H1 (cell line): ENCODE data around the gene CGB3. TPM values are rescaled to one million over a fixed set of nuclear protein-coding genes. Genes with fewer than 3 reads are reported as not detected.

Experiments
- CTCF ChIA-PET: fragments of 300-600 bp; sonication (Branson Sonifier 250); formaldehyde crosslinking; loops from one replicate; lab custom pipeline; 2021; ENCODE audit not compliant: partially characterized antibody; lab: Charles Lee
- POLR2A ChIA-PET: fragments of 300-600 bp; sonication (Branson Sonifier 250); formaldehyde crosslinking; loops from one replicate; lab custom pipeline; 2021; ENCODE audit warnings: inconsistent platforms; ENCODE audit not compliant: partially characterized antibody; lab: Charles Lee
- DNase-seq, 2 experiments: peaks; one replicate each; pipeline versions ENCODE4 v3.0.0 to v3.0.0-alpha.2; 2010 to 2022; ENCODE audit warnings: low spot score in 2 of 2, low read depth in 1 of 2, mixed read lengths in 1 of 2
- FAIRE-seq: peaks from 2 replicates; lab custom pipeline; 2011; peaks lifted over from hg19 to GRCh38; lab: Jason Lieb, UNC
- H2AFZ ChIP-seq: 2 replicates; pipeline ENCODE4 v1.8.1; 2012; ENCODE audit warnings: low read length, inconsistent platforms
- H2AK5ac ChIP-seq: 2 replicates; pipeline ENCODE4 v1.6.1; 2013; ENCODE audit warnings: low read depth, low read length
- H2BK120ac ChIP-seq: replicated peaks from 2 replicates; pipeline ENCODE3; 2013; ENCODE audit warnings: low read depth, low read length, inconsistent platforms
- H2BK12ac ChIP-seq: 2 replicates; pipeline ENCODE4 v1.6.1; 2013; ENCODE audit warnings: low read depth, low read length
- H2BK15ac ChIP-seq: 2 replicates; pipeline ENCODE4 v1.6.1; 2013; ENCODE audit warnings: low read length
- H2BK20ac ChIP-seq: 2 replicates; pipeline ENCODE4 v1.6.1; 2013; ENCODE audit warnings: low read length
- H2BK5ac ChIP-seq: 2 replicates; pipeline ENCODE4 v1.6.1; 2013; ENCODE audit warnings: low read depth, low read length
- H3K14ac ChIP-seq: 2 replicates; pipeline ENCODE4 v1.6.1; 2013; ENCODE audit warnings: inconsistent platforms; ENCODE audit not compliant: insufficient read length
- H3K18ac ChIP-seq: 2 replicates; pipeline ENCODE4 v1.6.1; 2013; ENCODE audit warnings: low read length; ENCODE audit errors: extremely low read depth
- H3K23ac ChIP-seq: 2 replicates; pipeline ENCODE4 v1.6.1; 2013; ENCODE audit warnings: inconsistent platforms; ENCODE audit not compliant: insufficient read length
- H3K23me2 ChIP-seq: 2 replicates; pipeline ENCODE4 v1.6.1; 2013; ENCODE audit warnings: low read depth, low read length
- H3K27ac ChIP-seq: 2 replicates; pipeline ENCODE4 v1.6.1; 2011; ENCODE audit warnings: low read depth, low read length, inconsistent platforms
- H3K27me3 ChIP-seq, 4 experiments: replicated peaks in 1 of 4; 1 replicate in 1 of 4; 2 replicates in 3 of 4; pipeline versions ENCODE4 v1.6.1 to v1.8.1; 2011 to 2013; ENCODE audit warnings: low read length in 3 of 4, mild to moderate bottlenecking in 3 of 4, inconsistent platforms in 2 of 4, mixed read lengths in 2 of 4, moderate library complexity in 1 of 4; ENCODE audit not compliant: control insufficient read depth in 3 of 4, insufficient read depth in 3 of 4; ENCODE audit errors: extremely low read depth in 1 of 4
- H3K36me3 ChIP-seq, 4 experiments: 2 replicates each; pipeline versions ENCODE4 v1.6.1 to v1.8.1; 2011 to 2013; ENCODE audit warnings: mild to moderate bottlenecking in 4 of 4, low read length in 3 of 4, moderate library complexity in 2 of 4, control low read depth in 1 of 4, inconsistent platforms in 1 of 4; ENCODE audit not compliant: insufficient read depth in 4 of 4, control insufficient read depth in 2 of 4
- H3K4ac ChIP-seq: replicated peaks from 2 replicates; pipeline ENCODE3; 2013; ENCODE audit warnings: low read length, low read depth, mixed read lengths, inconsistent platforms; ENCODE audit not compliant: insufficient read length
- H3K4me1 ChIP-seq, 4 experiments: replicated peaks in 1 of 4; 1 replicate in 1 of 4; 2 replicates in 3 of 4; pipeline versions ENCODE4 v1.6.1 to v1.8.1; 2011 to 2013; ENCODE audit warnings: low read length in 3 of 4, inconsistent platforms in 2 of 4, mixed read lengths in 1 of 4; ENCODE audit not compliant: insufficient read depth in 4 of 4, control insufficient read depth in 3 of 4
- H3K4me2 ChIP-seq, 2 experiments: 2 replicates each; pipeline versions ENCODE4 v1.6.1 to v1.8.1; 2011 to 2013; ENCODE audit warnings: low read depth in 2 of 2, low read length in 2 of 2, control low read depth in 1 of 2, inconsistent platforms in 1 of 2, mild to moderate bottlenecking in 1 of 2; ENCODE audit not compliant: insufficient read depth in 1 of 2
- H3K4me3 ChIP-seq, 4 experiments: fragments of 200-600, 300-600 bp in 1 of 4; sonication (generic), shearing (Covaris generic), sonication (Bioruptor Twin) in 1 of 4; 2 replicates each; pipeline versions ENCODE4 v1.5.1 to v1.8.1; 2011 to 2016; ENCODE audit warnings: low read length in 4 of 4, low read depth in 3 of 4, control low read depth in 2 of 4, inconsistent platforms in 2 of 4, mild to moderate bottlenecking in 2 of 4, mixed read lengths in 1 of 4, moderate library complexity in 1 of 4; ENCODE audit not compliant: insufficient read depth in 2 of 4; ENCODE audit errors: extremely low read depth in 1 of 4
- H3K56ac ChIP-seq: replicated peaks from 2 replicates; pipeline ENCODE3; 2013; ENCODE audit warnings: low read depth, mild to moderate bottlenecking, mixed read lengths, low read length, inconsistent platforms; ENCODE audit not compliant: insufficient read length
- H3K79me1 ChIP-seq: 2 replicates; pipeline ENCODE4 v1.6.1; 2013; ENCODE audit warnings: low read depth, low read length, control low read depth
- H3K79me2 ChIP-seq, 2 experiments: 2 replicates each; pipeline versions ENCODE4 v1.6.1 to v1.8.1; 2012 to 2013; ENCODE audit warnings: low read length in 2 of 2, mild to moderate bottlenecking in 2 of 2, inconsistent platforms in 1 of 2; ENCODE audit not compliant: insufficient read depth in 2 of 2, control insufficient read depth in 1 of 2
- H3K9ac ChIP-seq, 4 experiments: replicated peaks in 1 of 4; 1 replicate in 1 of 4; 2 replicates in 3 of 4; pipeline versions ENCODE4 v1.6.1 to v1.8.1; 2011 to 2013; ENCODE audit warnings: low read depth in 3 of 4, low read length in 3 of 4, control low read depth in 2 of 4, mild to moderate bottlenecking in 2 of 4, moderate library complexity in 2 of 4, inconsistent platforms in 1 of 4; ENCODE audit errors: extremely low read depth in 1 of 4
- H3K9me3 ChIP-seq, 2 experiments: 2 replicates each; pipeline versions ENCODE4 v1.6.1 to v1.8.1; 2012 to 2013; ENCODE audit warnings: mild to moderate bottlenecking in 2 of 2, moderate library complexity in 2 of 2, control low read depth in 1 of 2, inconsistent platforms in 1 of 2, low read depth in 1 of 2, low read length in 1 of 2, mixed read lengths in 1 of 2; ENCODE audit not compliant: insufficient read depth in 2 of 2
- H4K20me1 ChIP-seq, 2 experiments: replicated peaks in 1 of 2; 2 replicates each; pipeline versions ENCODE3 to v1.8.1; 2011 to 2013; ENCODE audit warnings: inconsistent platforms in 2 of 2, low read length in 2 of 2, mild to moderate bottlenecking in 1 of 2; ENCODE audit not compliant: insufficient read depth in 2 of 2, control insufficient read depth in 1 of 2
- H4K5ac ChIP-seq: 2 replicates; pipeline ENCODE4 v1.6.1; 2013; ENCODE audit warnings: low read length, low read depth, mixed read lengths, inconsistent platforms; ENCODE audit not compliant: insufficient read length
- H4K8ac ChIP-seq: 2 replicates; pipeline ENCODE4 v1.8.0; 2013; ENCODE audit warnings: mild to moderate bottlenecking, moderate library complexity, low read length, inconsistent platforms; ENCODE audit not compliant: insufficient read depth; ENCODE audit errors: extremely low read depth
- H4K91ac ChIP-seq: replicated peaks from 2 replicates; pipeline ENCODE3; 2013; ENCODE audit warnings: low read length, mixed read lengths, inconsistent platforms; ENCODE audit not compliant: insufficient read length
- POLR2AphosphoS5 ChIP-seq: IDR thresholded peaks from 2 replicates; pipeline ENCODE4 v1.6.1; 2011; ENCODE audit warnings: low read depth, low read length
- RNF2 ChIP-seq: fragments of 200-900, 300-1000 bp; sonication (generic); IDR thresholded peaks from 2 replicates; pipeline ENCODE4 v1.7.1; 2016; ENCODE audit warnings: borderline replicate concordance, low read depth, mild to moderate bottlenecking, antibody characterized with exemption, low read length; ENCODE audit not compliant: poor library complexity, severe bottlenecking; ENCODE audit errors: missing control alignments
- SP4 ChIP-seq: IDR thresholded peaks from 2 replicates; pipeline ENCODE4 v1.6.1; 2012; ENCODE audit warnings: low read length, inconsistent platforms
- SRF ChIP-seq: IDR thresholded peaks from 2 replicates; pipeline ENCODE4 v1.6.1; 2011; ENCODE audit warnings: mild to moderate bottlenecking, low read depth, low read length, moderate library complexity
- WGBS, 2 experiments: shearing (Covaris generic) in 1 of 2; methylation state at CpG; one replicate each; pipeline versions ENCODE4 v1.1.6 to v1.1.7; 2013 to 2015; ENCODE audit warnings: low lambda C conversion rate in 2 of 2, mixed read lengths in 2 of 2, inconsistent platforms in 1 of 2, low coverage in 1 of 2, missing lambda C conversion rate in 1 of 2; ENCODE audit not compliant: insufficient replicate concordance in 2 of 2, insufficient coverage in 1 of 2, insufficient read length in 1 of 2; ENCODE audit errors: extremely low coverage in 1 of 2, missing lambda C conversion rate in 1 of 2; 5-methylcytosine and 5-hydroxymethylcytosine counted together
- polyA plus RNA-seq, 7 experiments: library from polyadenylated mRNA; depleted of rRNA in 3 of 7; stranded (reverse) in 5 of 7; unstranded in 2 of 7; fragments of >200 nt in 5 of 7; fragments of 200-250 nt in 2 of 7; gene quantifications; 1 replicate in 5 of 7; 2 replicates in 1 of 7; 4 replicates in 1 of 7; pipeline versions ENCODE4 v1.2.1 to v1.2.3, GENCODE V29; 2011 to 2013; ENCODE audit warnings: missing spikeins in 2 of 7, mixed read lengths in 2 of 7
- total RNA-seq: library from RNA; stranded (reverse); fragmentation: NEBNext Ultra II Directional; extraction: Animal tissue kit (Norgen Biotek cat#: 25700); gene quantifications from 2 replicates; pipeline ENCODE4 v1.2.1, GENCODE V29; 2021
- TF ChIP-seq, protein P1 (sequence below): IDR thresholded peaks from 2 replicates; pipeline ENCODE4 v1.6.1; 2012; ENCODE audit warnings: low read length, inconsistent platforms
- TF ChIP-seq, protein P2 (sequence below): IDR thresholded peaks from 2 replicates; pipeline ENCODE4 v1.6.1; 2012; ENCODE audit warnings: inconsistent platforms
- TF ChIP-seq, protein P3 (sequence below): IDR thresholded peaks from 2 replicates; pipeline ENCODE4 v1.6.1; 2012; ENCODE audit warnings: inconsistent platforms

The CGB3 gene
- total and polyA plus RNA-seq, 2 of the 8 experiments (the other 6 are each of a cell fraction or from before 2014, with no cell fraction given), result not detected

DNA sequence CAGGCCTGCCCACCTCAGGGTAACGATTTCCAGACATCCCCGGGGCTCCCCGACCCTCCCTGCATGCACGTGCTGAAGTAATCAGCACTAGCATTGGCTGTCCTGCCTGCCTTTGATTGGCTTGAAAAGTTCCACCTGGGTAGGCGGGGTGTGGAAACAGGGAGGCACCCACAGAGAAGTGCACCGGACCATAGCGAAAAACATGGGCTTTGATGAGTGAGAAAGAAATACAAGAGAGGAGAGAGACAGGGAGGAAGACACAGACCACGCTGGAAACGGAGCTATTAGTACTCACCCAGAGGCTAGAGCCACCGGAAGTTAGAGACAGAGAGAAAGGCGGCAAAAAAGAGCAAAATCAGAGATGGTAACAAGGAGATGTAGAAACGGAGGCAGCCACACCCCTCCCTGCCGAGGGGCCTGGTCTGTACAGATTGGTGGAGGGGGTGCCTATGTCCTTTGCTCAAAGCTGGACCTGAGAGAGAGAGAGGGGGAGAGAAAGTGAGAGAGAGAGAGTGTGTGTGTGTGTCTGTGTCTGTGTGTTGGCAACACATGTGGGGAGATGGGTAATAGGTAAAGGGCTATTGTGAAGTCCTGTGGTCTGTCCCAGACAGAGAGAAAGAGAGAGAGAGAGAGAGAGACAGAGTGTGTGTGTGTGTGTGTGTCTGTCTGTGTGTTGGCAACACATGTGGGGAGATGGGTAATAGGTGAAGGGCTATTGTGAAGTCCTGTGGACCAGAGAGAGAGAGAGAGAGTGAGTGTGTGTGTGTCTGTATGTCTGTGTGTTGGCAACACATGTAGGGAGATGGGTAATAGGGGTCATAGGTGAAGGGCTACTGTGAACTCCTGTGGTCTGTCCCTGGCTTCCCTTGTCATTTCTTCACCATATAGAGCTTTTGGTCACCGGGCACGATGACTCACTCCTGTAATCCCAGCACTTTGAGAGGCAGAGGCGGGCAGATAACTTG is 2.9 kb downstream of the CGB3 start:
- no peak overlapping the region for H3K4me3 ChIP-seq
- H4K5ac ChIP-seq, result no peak overlapping the region
- H3K36me3 ChIP-seq, result peaks cover 0 to 3% (median under 1%) of the 10 kb centered on the region in 4 experiments; a peak in 3 of 8 replicates
- no peak overlapping the region for H4K91ac ChIP-seq
- no peak overlapping the region for H2BK120ac ChIP-seq
- H3K18ac ChIP-seq, result no peak overlapping the region
- peaks cover 0 to 15% (median 12%) of the 10 kb centered on the region in 4 experiments; a peak in 6 of 7 replicates for H3K27me3 ChIP-seq
- no peaks in the 10 kb centered on the region for H4K20me1 ChIP-seq
- peaks cover 0 to 17% (median 8%) of the 10 kb centered on the region in 4 experiments; a peak in 5 of 7 replicates for H3K4me1 ChIP-seq
- H2BK15ac ChIP-seq, result no peak overlapping the region
- H3K79me2 ChIP-seq, result no peaks in the 10 kb centered on the region
- no peak overlapping the region for H3K56ac ChIP-seq
- POLR2A ChIA-PET, result interaction anchor here (0.8 to 1.4 kb wide), 4 partner anchors 13 to 211 kb away, joined by 3 to 4 read pairs (median 3); partner anchors contain the start of genes BCAT2 and LIN7B
- H2AK5ac ChIP-seq, result 0 out of 2 replicates have a peak overlapping the region, but pooled peaks have one; percentile 20
- no peak overlapping the region for H3K27ac ChIP-seq
- peaks cover 6% of the 10 kb centered on the region; the same call in 1 of the 2 replicates for H3K23me2 ChIP-seq
- no peak overlapping the region for H2AFZ ChIP-seq
- peak overlapping the region in 1 of 4 experiments; percentile 21; a peak in 1 of 7 replicates for H3K9ac ChIP-seq
- no peak overlapping the region for H2BK5ac ChIP-seq
- H2BK20ac ChIP-seq, result no peak overlapping the region
- CTCF ChIA-PET, result interaction anchor here (0.9 to 8.1 kb wide), 7 partner anchors 10 to 77 kb away, joined by 3 to 46 read pairs (median 8); partner anchors contain the start of genes CGB2 and CGB7
- DNase-seq (no peak), FAIRE-seq (no peak)
- WGBS, 2 experiments, result 76% methylated on average over 16 of the region's 16 CpGs; no CpG with 5 or more reads in 1 of the 2 experiments
- no peak overlapping the region for H4K8ac ChIP-seq
- no peak overlapping the region for H3K14ac ChIP-seq
- no peaks in the 10 kb centered on the region for H3K79me1 ChIP-seq
- H3K9me3 ChIP-seq, result no peaks in the 10 kb centered on the region
- no peak overlapping the region for H3K23ac ChIP-seq
- H2BK12ac ChIP-seq, result peak overlapping the region; percentile 60; the same call in 1 of the 2 replicates
- H3K4me2 ChIP-seq, result peak overlapping the region; percentile 33 to 78
- H3K4ac ChIP-seq, result no peak overlapping the region
- TF ChIP-seq, protein P1, sequence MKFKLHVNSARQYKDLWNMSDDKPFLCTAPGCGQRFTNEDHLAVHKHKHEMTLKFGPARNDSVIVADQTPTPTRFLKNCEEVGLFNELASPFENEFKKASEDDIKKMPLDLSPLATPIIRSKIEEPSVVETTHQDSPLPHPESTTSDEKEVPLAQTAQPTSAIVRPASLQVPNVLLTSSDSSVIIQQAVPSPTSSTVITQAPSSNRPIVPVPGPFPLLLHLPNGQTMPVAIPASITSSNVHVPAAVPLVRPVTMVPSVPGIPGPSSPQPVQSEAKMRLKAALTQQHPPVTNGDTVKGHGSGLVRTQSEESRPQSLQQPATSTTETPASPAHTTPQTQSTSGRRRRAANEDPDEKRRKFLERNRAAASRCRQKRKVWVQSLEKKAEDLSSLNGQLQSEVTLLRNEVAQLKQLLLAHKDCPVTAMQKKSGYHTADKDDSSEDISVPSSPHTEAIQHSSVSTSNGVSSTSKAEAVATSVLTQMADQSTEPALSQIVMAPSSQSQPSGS, result no peak
- no peak for TF ChIP-seq SP4
- no peak for TF ChIP-seq RNF2
- TF ChIP-seq, protein P2, sequence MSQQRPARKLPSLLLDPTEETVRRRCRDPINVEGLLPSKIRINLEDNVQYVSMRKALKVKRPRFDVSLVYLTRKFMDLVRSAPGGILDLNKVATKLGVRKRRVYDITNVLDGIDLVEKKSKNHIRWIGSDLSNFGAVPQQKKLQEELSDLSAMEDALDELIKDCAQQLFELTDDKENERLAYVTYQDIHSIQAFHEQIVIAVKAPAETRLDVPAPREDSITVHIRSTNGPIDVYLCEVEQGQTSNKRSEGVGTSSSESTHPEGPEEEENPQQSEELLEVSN, result peak; percentile 59; the same call in 1 of the 2 replicates
- no peak for TF ChIP-seq SRF
- TF ChIP-seq, protein P3, sequence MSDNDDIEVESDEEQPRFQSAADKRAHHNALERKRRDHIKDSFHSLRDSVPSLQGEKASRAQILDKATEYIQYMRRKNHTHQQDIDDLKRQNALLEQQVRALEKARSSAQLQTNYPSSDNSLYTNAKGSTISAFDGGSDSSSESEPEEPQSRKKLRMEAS, result peak; percentile 72
- TF ChIP-seq POLR2AphosphoS5, result no peak
